Activated CD8-positive, alpha-beta memory T cell treated with anti-CD3 and anti-CD28 coated beads, Interleukin-2, amount 10 ng/mL, durations not matched to agents 7 days and 5 days (primary cell): ENCODE results near the gene AVPR2. TPM values are rescaled to one million over a fixed set of nuclear protein-coding genes. Genes with fewer than 3 reads are reported as not detected.

Experiments used
- ATAC-seq: fragments of 150-1000 bp; cut with Tn5 transposase; one replicate; pipeline ENCODE4 v1.10.0; 2021; ENCODE audit warnings: moderate library complexity
- CTCF ChIA-PET: fragments of 350-600 bp; sonication (Branson Sonifier 250); formaldehyde crosslinking; loops from one replicate; lab custom pipeline; 2021; ENCODE audit warnings: antibody characterized with exemption; lab: Charles Lee
- DNase-seq: peaks from one replicate; pipeline ENCODE4 v3.0.0-alpha.2; 2020
- H3K27ac Mint-ChIP-seq: one replicate; pipeline ENCODE4 v1.8.0; 2021; ENCODE audit warnings: mild to moderate bottlenecking, mixed read lengths
- H3K27me3 Mint-ChIP-seq: one replicate; pipeline ENCODE4 v1.8.0; 2021; ENCODE audit warnings: mixed read lengths
- H3K36me3 Mint-ChIP-seq: one replicate; pipeline ENCODE4 v1.8.0; 2021; ENCODE audit warnings: mild to moderate bottlenecking, mixed read lengths
- H3K4me1 Mint-ChIP-seq: one replicate; pipeline ENCODE4 v1.8.0; 2021; ENCODE audit warnings: mixed read lengths
- H3K4me3 Mint-ChIP-seq: one replicate; pipeline ENCODE4 v1.8.0; 2021; ENCODE audit warnings: mild to moderate bottlenecking, moderate library complexity, mixed read lengths
- H3K9me3 Mint-ChIP-seq: one replicate; pipeline ENCODE4 v1.8.0; 2022; ENCODE audit warnings: low read depth, mixed read lengths
- total RNA-seq, 2 experiments: library from RNA; stranded (reverse); gene quantifications; one replicate each; pipeline ENCODE4 v1.2.3, GENCODE V29; 2021

AVPR2 gene
- total RNA-seq, 2 experiments from 2014 or later, result not detected

DNA sequence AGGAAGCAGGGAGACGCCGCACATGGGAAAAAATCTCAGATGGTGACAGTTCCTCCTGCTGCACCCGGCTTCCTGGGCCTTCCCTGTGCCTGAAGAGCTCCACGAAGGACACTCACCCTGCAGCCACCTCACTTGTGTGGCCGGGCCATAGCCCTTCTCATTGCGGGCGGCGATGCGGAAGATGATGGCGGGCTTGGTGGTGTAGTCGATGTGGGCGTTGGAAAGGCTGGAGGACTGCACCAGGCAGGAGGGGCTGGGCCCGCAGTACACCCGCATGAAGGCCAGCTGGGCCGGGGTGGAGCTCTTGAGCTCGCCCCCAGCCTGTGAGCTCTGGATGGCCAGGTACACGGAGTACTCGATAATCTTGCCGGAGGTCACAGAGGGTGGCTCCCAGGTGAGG, 45.7 kb downstream of the AVPR2 start:
- Mint-ChIP-seq H3K9me3 (no peaks in the 10 kb centered on the region), H3K27ac (no peak overlapping the region), H3K4me1 (peaks cover 43% of the 10 kb centered on the region), H3K4me3 (no peak overlapping the region), H3K27me3 (no peaks in the 10 kb centered on the region), H3K36me3 (peaks cover 23% of the 10 kb centered on the region)
- ATAC-seq (no peak), DNase-seq (no peak)
- CTCF ChIA-PET, result interaction anchor here (5.4 to 11.0 kb wide), 3 partner anchors 15 to 25 kb away, joined by 52 to 190 read pairs (median 71); partner anchors contain the start of genes ARHGAP4 and NAA10

- CTCF ChIA-PET, result interaction anchor here (2.6 to 11.0 kb wide), 3 partner anchors 15 to 27 kb away, joined by 11 to 190 read pairs (median 71); partner anchors contain the start of genes ARHGAP4 and NAA10
- no peak overlapping the region for H3K4me3 Mint-ChIP-seq
- ATAC-seq (no peak), DNase-seq (no peak)
- no peaks in the 10 kb centered on the region for H3K27me3 Mint-ChIP-seq
- H3K27ac Mint-ChIP-seq, result no peak overlapping the region
- peaks cover 45% of the 10 kb centered on the region for H3K4me1 Mint-ChIP-seq
- no peaks in the 10 kb centered on the region for H3K9me3 Mint-ChIP-seq
- peaks cover 29% of the 10 kb centered on the region for H3K36me3 Mint-ChIP-seq
These were observed 47.4 kb downstream of the AVPR2 start for GRCh38 chrX:153951683-153952372.

- H3K27ac Mint-ChIP-seq, result peak overlapping the region; percentile 66
- ATAC-seq, result no peak
- no peak overlapping the region for H3K4me3 Mint-ChIP-seq
- no peaks in the 10 kb centered on the region for H3K27me3 Mint-ChIP-seq
- H3K9me3 Mint-ChIP-seq, result no peaks in the 10 kb centered on the region
- CTCF ChIA-PET, result interaction anchor here (1.2 to 11.0 kb wide), 5 partner anchors 15 to 42 kb away, joined by 3 to 190 read pairs (median 4); partner anchors contain the start of gene ARHGAP4
- peaks cover 27% of the 10 kb centered on the region for H3K36me3 Mint-ChIP-seq
- DNase-seq, result no peak
- H3K4me1 Mint-ChIP-seq, result peaks cover 43% of the 10 kb centered on the region
These were observed 48.0 kb downstream of the AVPR2 start for GRCh38 chrX:153952373-153953026.

DNA sequence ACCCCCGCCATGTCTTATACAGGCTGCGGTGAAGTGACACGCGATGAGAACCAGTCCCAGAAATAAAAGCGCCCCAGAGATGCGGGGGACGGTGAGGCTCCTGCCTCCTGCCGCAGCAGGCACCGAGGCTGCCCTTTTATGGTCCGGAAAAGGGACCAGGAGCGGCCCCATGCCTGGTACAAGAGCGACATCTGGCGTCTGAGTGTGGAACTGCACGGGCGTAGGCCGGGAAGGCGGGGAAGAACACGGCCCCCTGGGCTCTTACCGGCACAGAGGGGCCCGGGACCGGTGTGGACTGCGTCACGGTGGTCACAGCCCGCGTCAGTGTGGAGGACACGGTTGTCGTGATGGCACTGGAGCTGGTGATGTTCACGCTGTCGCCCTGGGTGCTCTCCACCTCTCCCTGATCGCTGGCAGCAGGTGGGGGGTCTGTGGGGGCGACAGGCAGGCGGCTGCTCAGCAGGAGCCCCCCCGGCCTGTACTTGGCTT, 48.9 kb downstream of the AVPR2 start:
- peak overlapping the region; percentile 66 for H3K27ac Mint-ChIP-seq
- CTCF ChIA-PET, result interaction anchor here (1.2 to 11.0 kb wide), 5 partner anchors 14 to 43 kb away, joined by 3 to 190 read pairs (median 4); partner anchors contain the start of gene ARHGAP4
- H3K4me1 Mint-ChIP-seq, result peaks cover 39% of the 10 kb centered on the region
- H3K36me3 Mint-ChIP-seq, result peaks cover 29% of the 10 kb centered on the region
- no peaks in the 10 kb centered on the region for H3K9me3 Mint-ChIP-seq
- peak; percentile 73 for ATAC-seq
- no peak overlapping the region for H3K4me3 Mint-ChIP-seq
- H3K27me3 Mint-ChIP-seq, result no peaks in the 10 kb centered on the region
- peak; percentile 81 for DNase-seq

DNA sequence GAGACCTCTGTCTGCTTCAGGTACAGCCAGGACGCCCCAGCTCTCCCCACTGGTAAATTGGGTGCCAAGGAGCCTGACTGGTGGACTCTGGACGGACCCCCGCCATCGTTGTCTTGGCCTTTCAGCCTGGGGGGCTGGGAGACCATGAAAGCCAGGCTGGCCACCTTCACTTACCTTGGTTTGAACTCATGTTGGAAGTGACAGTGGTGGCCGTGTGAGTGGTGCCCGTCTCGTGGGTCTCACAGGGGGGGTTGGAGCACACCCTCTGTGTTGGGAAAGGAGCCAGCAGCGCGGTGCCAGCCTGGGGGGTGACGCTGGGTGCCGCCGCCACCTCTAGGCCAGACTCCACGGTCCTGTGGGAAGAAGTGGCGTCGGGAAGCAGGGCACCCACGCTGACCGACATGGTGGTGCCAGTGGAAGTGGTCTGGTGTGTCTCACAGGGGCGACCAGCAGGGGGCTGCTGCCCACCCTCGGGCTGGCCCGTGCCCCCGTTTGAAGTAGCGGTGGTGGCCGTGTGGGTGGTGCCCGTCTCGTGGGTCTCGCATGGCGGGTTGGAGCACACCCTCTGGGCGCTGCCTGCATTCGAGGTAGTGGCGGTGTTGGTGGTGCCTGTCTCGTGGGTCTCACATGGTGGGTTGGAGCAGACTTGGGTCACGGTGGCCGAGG, 49.6 kb downstream of the AVPR2 start:
- no peaks in the 10 kb centered on the region for H3K27me3 Mint-ChIP-seq
- no peak overlapping the region for H3K4me3 Mint-ChIP-seq
- H3K4me1 Mint-ChIP-seq, result peaks cover 33% of the 10 kb centered on the region
- H3K27ac Mint-ChIP-seq, result no peak overlapping the region
- H3K36me3 Mint-ChIP-seq, result peaks cover 30% of the 10 kb centered on the region
- ATAC-seq (no peak), DNase-seq (no peak)
- H3K9me3 Mint-ChIP-seq, result no peaks in the 10 kb centered on the region
- CTCF ChIA-PET, result interaction anchor here (1.5 to 11.0 kb wide), 4 partner anchors 13 to 43 kb away, joined by 3 to 190 read pairs (median 8); partner anchors contain the start of gene ARHGAP4

- ATAC-seq (no peak), DNase-seq (no peak)
- H3K27me3 Mint-ChIP-seq, result no peaks in the 10 kb centered on the region
- no peak overlapping the region for H3K27ac Mint-ChIP-seq
- H3K4me1 Mint-ChIP-seq, result peaks cover 29% of the 10 kb centered on the region
- H3K36me3 Mint-ChIP-seq, result peaks cover 29% of the 10 kb centered on the region
- CTCF ChIA-PET, result no interaction called here
- no peaks in the 10 kb centered on the region for H3K9me3 Mint-ChIP-seq
- no peak overlapping the region for H3K4me3 Mint-ChIP-seq
These were observed 50.2 kb downstream of the AVPR2 start for GRCh38 chrX:153954558-153955227.

GRCh38 chrX:153955228-153955732, 50.8 kb downstream of the AVPR2 start:
- Mint-ChIP-seq H3K4me1 (peaks cover 25% of the 10 kb centered on the region), H3K27me3 (no peaks in the 10 kb centered on the region), H3K9me3 (no peaks in the 10 kb centered on the region), H3K27ac (peak overlapping the region; percentile 36), H3K4me3 (no peak overlapping the region), H3K36me3 (peaks cover 30% of the 10 kb centered on the region)
- DNase-seq (no peak), ATAC-seq (no peak)
- CTCF ChIA-PET, result no interaction called here

DNA sequence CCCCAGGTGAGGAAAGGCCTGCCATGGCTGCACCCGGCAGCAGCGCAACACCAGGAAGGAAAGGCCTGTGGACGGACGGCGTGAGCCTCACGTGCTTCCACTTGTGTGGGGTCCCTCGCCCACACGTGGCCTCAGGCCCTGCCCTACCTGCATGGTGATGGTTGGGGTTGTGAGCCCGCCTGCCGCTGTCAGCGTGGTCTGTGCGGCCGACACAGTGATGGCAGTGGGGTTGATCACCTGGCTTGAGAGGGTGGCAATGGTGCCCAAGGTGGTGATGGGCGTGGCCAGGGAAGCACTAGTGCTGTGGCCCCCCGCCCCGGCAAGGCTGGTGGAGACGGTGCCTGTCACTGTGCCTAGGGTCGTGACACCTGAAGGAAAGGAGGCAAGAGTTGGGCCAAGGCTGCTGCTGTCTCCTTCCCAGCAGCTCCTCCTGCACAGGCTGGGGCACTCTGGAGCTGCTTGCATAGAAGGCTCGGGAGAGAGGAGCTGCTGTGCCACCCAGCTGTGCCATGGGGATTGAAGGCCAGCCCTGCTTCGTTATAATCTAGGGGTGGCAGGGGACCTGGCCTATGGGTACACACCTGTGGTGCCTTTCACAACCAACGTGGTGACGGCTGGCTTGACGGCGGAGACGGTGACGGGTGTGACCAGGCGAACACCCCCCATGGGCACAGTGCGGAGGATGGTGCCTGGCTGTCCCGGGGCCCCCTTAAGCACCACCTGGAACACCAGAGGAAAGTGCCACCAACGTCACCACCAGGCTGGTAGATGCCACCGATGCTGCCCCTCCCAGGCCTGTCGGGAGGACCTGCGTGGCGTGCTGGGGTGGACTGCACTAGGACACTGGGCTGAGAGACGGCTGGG, 51.8 kb downstream of the AVPR2 start:
- Mint-ChIP-seq H3K4me3 (no peak overlapping the region), H3K9me3 (no peaks in the 10 kb centered on the region), H3K4me1 (peaks cover 15% of the 10 kb centered on the region), H3K36me3 (peaks cover 26% of the 10 kb centered on the region), H3K27ac (no peak overlapping the region), H3K27me3 (no peaks in the 10 kb centered on the region)
- DNase-seq (no peak), ATAC-seq (no peak)
- CTCF ChIA-PET, result no interaction called here

Other genes starting within 250 kb of the AVPR2 start
- gene PNCK, start 230.9 kb upstream of the AVPR2 start, total RNA-seq, result not detected
- 1 to 10 TPM in 1 of 2 experiments, under 1 TPM in 1; 0.93 to 1.1 TPM for gene SLC6A8, start 216.7 kb upstream of the AVPR2 start, total RNA-seq
- gene BCAP31, start 180.3 kb upstream of the AVPR2 start, total RNA-seq, result 100 to 1,000 TPM; 137 to 148 TPM
- 10 to 100 TPM; 10.7 to 18.3 TPM for gene ABCD1, start 179.8 kb upstream of the AVPR2 start, total RNA-seq
- under 1 TPM; 0.42 to 0.50 TPM for gene PLXNB3, start 140.4 kb upstream of the AVPR2 start, total RNA-seq
- gene SRPK3, start 123.6 kb upstream of the AVPR2 start, total RNA-seq, result not detected
- 10 to 100 TPM; 69.4 to 72.0 TPM for gene IDH3G, start 110.3 kb upstream of the AVPR2 start, total RNA-seq
- 100 to 1,000 TPM; 190 to 191 TPM for gene SSR4, start 110.0 kb upstream of the AVPR2 start, total RNA-seq
- gene PDZD4, start 74.1 kb upstream of the AVPR2 start, total RNA-seq, result under 1 TPM; 0.07 to 0.12 TPM
- gene L1CAM, start 18.5 kb upstream of the AVPR2 start, total RNA-seq, result 1 to 10 TPM; 3.6 to 4.9 TPM
- gene ARHGAP4, start 21.6 kb downstream of the AVPR2 start, total RNA-seq, result 100 to 1,000 TPM; 188 to 300 TPM
- 100 to 1,000 TPM in 1 of 2 experiments, 10 to 100 TPM in 1; 92.8 to 115 TPM for gene NAA10, start 30.4 kb downstream of the AVPR2 start, total RNA-seq
- gene RENBP, start 40.0 kb downstream of the AVPR2 start, total RNA-seq, result 1 to 10 TPM; 6.8 to 7.5 TPM
- gene HCFC1, start 67.1 kb downstream of the AVPR2 start, total RNA-seq, result 100 to 1,000 TPM; 136 to 138 TPM
- gene TMEM187, start 68.1 kb downstream of the AVPR2 start, total RNA-seq, result 10 to 100 TPM in 1 of 2 experiments, 1 to 10 TPM in 1; 8.6 to 10.7 TPM
- 100 to 1,000 TPM; 127 to 148 TPM for gene IRAK1, start 115.2 kb downstream of the AVPR2 start, total RNA-seq
- 10 to 100 TPM; 81.1 to 84.5 TPM for gene MECP2, start 193.0 kb downstream of the AVPR2 start, total RNA-seq
- gene OPN1LW, start 239.6 kb downstream of the AVPR2 start, total RNA-seq, result not detected